HG02759 (cell line): ENCODE data around the gene MED25.

Experiments used
- ATAC-seq: cut with Tn5 transposase; IDR thresholded peaks from one replicate; pipeline ENCODE4 v1.9.1; 2021; ENCODE audit warnings: mild to moderate bottlenecking, moderate library complexity; ENCODE audit not compliant: unreplicated experiment

The MED25 gene

DNA sequence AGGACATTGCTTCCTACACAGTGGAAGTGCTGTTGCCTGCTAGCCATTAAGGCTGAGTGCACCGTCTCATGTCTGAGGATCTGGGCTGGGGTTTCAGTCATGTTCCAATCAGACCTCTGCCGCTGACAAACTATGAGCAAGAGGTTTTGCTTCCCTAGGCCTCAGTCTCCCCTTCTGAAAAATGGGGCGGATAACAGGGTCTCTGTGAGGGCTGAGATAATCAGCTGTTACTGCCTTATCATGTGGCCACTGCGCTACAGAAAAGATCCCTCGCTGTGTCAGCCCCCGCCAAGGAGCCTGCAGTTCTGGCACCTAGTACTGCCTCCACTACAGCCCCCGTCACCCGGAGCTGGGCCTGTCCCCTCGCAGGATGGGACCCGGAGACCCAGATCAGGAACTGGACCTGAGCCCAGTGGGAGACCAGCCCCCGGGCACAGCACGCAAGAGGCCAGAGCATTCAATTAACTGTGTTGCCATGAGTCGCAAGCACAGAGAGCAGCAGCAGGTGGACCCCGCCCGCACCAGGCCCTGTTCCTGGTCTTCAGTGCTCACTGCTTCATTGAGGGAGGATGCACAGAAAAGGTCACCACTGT is 52.3 kb downstream of the MED25 start:
- no peak for ATAC-seq

DNA sequence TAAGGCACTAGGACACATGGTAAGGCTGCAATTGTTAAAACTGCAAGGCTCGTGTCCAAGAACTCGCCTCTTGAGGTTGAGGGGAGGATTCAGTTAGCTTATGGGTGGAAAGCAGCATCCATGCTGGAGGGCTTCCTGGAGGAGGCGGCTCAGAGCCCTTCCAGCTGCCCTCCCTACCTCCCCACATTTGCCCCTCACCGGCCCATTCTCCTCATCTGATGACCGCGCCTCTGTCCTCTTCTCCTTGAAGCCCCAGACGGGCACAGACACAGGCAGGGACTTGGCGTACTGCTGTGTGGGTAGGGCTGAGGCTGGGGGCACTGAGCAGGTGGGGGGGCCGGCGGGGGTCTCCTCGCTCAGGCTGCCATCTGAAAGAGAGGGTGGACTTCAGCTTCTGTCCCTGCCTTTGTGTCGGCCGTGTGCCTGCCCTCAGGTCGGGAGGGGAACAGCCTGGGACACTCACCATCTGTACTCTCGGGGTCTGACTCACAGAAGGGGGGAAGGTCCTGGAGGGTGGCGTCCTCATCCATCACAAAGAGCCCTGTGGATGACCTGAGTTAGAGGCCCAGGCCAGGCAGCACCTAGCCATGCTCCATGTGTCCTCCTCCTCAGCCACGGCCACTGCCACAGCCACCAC is 53.4 kb downstream of the MED25 start:
- ATAC-seq, result no peak

DNA sequence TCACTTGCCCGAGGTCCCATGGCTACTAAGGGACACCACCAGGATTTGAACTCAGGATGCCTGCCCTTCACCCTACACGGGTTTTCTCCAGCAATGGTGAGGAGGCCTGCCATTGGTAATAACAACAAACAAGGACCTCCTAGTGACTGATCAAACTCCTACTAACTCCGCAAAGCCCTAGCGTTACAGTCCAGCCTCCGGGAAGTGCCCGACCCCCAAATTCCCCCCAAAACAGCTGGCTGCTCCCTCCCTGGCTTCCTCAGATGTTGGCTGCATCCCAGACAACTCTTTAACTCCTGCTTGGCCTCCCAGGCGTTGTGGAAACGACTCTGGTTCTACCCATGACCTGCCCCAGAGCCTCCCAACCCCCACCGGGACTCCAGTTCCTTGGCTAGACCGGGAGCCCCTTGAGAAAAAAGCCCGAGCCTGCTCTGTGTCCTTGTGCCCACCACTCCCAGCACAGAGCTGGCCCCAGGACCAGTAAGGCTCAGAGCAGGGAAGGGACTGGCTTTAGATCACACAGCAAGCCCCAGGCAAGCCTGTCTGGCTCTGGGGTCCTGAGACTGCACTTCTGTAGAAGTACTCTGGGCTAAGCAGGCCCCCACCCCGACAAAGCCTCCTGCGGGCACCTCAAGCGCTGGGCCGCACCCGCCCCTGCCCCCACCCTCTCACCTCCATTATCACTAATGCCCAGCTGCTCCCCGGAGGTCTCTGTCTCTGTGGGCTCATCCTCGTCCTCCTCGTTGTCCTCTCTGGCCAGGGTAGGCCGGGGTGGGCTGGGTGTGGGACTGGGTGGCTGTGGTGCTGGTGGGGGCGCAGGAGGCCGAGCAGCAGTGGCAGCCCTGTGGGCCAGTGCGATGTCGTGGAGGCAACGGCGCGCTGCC is 54.4 kb downstream of the MED25 start:
- ATAC-seq, result no peak

DNA sequence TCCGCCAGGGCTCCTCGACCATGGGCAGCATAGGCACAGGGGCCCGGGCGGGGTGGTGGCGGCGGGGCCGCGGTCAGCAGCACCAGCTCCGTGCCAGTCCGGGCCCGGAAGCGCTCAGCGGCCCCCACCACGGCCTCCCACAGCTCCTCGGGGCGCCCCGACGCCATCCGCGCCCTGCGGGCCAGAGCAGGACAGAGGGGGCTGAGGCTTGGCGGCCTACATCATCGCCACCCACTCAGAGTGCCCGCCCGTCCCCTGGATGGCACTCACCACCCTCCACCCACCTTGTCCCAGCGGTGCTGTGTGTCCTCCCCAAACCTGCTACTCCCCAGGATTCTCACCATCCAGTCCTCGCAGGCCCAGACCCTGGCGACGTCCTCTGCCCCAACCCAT is 55.0 kb downstream of the MED25 start:
- no peak for ATAC-seq

DNA sequence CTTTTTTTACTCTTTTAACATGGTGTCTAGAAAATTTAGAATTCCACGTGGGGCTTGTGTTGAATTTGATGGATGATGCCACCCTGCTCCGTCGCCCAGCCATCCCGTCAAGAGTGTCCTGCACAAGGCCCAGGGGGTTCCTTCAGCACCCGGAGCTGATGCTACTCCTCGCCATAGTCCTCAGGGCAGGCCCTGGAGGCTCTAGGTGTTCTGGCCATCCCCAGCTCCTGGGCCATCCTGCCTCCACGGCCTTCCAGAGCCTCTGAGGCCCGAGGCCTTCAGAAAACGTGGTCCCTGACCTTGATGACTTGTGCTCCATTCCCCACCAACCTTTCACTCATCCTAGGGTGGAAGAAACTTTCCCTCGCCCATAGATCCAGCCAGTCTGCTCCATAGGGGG is 55.7 kb downstream of the MED25 start:
- no peak for ATAC-seq

DNA sequence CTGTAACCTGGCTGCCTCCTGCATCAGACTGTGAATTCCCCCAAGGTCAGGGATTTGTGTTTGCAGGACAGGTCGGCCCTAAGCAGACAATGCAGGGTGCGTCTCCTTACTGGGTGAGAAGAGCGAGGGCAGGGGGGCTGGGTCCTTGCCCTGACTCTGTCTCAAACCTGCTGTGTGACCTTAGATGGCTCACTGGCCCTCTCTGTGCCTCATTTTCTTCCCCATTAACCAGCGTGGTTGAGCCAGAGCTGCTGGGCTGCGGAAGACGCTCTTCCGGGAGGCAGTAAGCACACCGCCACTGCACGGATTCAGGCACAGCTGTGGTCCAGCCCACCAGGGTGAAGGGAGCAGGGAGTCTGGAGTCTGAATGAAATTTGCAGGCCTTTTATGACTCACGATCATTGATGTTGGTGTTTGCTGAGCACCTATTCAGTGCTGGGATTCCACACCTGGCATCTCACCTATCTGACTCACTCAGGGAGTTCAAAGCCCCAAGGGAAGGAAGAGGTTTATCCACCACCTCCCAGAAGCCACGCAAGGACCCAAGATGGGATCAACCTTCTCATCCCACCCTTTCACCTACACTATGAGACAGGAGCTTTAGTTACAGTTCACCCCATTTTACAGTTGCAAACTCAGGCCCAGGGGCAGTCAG is 56.5 kb downstream of the MED25 start:
- no peak for ATAC-seq

DNA sequence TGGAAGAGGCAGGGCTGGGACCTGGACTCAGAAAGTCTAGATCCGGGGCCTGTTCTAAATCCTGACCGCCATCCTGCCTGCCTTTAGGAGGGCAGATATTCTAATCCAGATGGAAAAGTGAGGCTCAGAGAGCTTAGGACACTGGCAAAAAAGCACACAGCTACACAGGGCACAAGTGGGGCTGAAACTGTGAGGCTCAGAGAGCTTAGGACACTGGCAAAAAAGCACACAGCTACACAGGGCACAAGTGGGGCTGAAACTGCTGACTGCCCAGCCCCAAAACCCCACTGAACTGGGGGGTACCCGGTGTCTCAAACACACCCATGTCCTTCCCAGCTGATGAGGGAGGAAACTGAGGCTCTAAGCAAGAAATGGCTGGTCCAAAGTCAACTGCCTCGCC is 57.1 kb downstream of the MED25 start:
- ATAC-seq, result no peak

DNA sequence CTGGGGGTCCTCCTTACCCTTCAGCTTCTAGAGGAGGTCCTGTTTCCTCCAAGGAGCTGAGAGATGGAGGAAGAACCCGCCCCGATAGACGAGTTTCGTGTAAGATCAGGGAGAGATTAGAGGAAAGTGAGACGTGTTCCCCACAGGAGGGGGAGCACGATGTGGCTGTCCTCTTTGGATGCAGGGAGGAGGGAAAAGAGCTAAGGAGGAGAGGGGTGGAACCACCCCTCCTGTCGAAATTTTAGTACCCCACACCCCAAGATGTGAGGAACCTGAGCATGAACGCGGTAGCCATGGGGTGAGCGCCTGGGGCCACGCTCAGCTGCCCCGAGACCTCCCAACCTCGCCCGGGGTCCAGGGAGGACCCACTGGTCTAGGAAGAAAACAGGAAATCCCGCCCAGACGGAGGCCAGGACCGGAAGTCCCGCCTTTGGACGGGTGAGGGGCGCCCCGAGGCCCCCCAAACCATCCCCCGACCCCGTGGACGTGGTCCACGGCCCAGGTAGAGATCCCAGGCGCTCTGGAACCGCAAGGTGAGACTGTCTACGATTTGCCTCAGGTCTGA is 57.9 kb downstream of the MED25 start:
- no peak for ATAC-seq

DNA sequence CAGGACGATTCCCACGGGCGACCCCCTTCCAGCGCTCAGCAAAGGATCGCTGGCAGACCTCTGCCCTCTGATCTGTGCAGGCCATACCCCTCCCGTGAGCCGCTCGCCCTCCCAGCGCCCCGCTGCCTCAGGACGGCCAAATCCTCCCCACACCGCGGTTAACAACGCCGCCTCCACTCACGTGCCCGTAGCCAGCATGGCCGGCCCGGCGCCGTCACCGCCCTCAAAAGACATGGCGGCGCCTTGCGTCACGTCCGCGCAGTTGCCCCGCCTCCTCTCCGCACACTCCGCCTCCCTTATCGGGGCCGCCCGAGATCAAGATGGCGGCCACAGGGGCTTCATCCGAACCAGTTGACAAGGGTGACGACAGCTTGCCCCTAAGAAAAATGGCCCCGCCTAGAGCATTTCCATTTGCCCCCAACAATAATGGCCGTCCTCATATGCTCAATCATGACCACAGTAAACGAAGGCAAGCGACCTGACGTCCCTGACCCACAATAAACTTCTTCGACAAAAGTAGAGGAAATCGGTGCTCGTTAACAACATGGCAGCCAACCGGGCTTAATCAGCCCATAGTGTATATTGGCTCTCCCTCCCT is 58.4 kb downstream of the MED25 start:
- peak; percentile 48 for ATAC-seq

DNA sequence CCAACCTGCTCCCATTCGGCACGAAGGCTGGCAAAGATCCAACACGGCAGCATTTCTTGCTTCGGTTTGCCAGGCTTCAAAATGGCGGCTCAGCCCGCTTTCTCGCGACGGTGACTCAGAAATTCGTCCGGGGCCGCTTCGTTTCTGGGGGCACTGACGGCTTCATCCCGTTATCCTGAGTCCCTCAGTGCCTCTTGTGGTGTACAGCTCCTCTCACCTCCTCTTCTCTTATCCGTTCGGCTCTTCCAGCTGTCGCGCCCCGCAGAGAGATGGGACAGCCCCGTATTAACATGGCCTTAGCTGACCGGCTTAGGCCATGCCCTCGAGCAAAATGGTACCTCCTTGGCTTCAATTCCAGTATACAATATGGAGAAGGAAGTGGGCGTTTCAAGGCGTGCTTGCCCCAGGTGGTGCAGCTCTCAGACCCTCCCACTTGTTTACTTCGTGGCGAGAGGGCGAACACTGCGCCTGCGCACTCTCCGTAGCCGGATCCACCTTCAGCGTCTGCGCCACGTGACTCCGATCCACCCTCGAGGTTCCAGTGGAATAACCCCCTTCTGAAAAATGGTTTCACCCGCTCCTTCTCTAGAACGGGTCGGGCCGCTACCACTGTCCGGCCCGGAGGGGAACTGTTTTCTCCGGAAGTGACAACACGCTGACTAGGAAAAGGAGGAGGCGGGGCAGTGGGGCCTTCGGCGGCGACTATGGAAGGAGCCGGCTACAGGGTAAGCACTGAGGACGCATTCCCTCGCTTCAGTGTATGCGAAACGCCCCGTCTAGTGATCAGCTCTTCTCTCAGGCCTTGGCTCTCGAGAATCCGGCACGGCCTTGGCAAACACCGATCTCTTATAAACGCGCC is 59.2 kb downstream of the MED25 start, which contains the start of the genes AKT1S1 and TBC1D17:
AKT1S1 (minus strand) TSS at position 336 of the 859 bp plus-strand sequence. CDS start 4,060 bp downstream, outside the sequence.
TBC1D17 (plus strand) TSS at position 683 of the 859 bp plus-strand sequence; CDS start at position 705, 22 bp downstream.
- ATAC-seq, result peak; percentile 63

DNA sequence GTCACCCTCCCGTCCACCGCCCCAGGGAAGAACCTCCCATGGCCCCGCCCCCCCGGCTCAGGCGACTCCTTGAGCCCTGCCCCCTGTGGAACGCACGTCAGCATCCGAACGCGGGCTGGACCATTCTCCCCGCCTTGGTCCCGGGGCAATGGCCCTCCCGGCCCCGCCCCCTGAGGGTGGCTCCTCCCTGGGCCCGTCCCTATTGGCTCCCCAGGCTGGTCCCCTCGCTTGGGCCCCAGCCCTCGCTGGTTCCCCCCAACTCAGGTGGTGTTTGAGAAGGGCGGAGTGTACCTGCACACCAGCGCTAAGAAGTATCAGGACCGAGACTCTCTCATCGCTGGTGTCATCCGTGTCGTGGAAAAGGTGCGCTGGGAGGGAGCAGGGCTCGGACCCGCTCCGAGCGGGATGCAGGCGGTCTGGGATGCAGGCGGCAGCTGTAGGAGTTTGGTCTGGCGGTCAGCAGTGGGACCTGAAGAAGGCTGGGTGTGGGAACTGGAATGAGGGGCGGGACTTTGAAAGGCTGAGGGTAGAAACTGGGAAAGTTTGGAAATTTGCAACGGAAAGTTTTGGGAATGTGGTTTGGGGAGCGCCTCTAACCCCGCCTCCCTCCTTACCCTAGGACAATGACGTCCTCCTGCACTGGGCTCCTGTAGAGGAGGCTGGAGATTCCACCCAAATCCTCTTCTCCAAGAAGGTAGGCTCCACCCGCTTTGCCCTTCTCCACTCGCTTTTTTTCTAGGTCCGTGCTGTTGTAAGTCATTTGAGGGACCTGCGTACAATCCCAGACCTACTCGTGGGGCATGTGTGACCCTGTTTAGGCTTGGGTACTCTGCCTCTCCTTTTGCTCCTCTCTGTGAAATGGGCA is 60.0 kb downstream of the MED25 start:
- ATAC-seq, result peak; percentile 52

DNA sequence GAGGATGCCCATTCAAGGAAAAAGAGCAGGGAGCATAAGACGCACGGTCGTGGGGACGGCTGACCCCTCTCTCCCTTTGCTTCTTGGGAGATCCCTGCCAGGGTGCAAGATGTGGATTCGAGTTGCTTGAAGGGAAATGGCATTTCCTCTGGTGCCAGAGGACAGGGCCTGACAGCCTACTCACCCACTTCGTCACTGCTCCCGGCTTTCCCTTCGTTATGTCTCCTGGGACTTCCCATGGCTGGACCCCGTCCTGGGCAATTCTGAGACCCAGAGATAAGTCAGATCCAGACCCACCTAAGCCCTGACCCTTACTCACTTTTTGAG is 60.6 kb downstream of the MED25 start:
- ATAC-seq, result no peak

DNA sequence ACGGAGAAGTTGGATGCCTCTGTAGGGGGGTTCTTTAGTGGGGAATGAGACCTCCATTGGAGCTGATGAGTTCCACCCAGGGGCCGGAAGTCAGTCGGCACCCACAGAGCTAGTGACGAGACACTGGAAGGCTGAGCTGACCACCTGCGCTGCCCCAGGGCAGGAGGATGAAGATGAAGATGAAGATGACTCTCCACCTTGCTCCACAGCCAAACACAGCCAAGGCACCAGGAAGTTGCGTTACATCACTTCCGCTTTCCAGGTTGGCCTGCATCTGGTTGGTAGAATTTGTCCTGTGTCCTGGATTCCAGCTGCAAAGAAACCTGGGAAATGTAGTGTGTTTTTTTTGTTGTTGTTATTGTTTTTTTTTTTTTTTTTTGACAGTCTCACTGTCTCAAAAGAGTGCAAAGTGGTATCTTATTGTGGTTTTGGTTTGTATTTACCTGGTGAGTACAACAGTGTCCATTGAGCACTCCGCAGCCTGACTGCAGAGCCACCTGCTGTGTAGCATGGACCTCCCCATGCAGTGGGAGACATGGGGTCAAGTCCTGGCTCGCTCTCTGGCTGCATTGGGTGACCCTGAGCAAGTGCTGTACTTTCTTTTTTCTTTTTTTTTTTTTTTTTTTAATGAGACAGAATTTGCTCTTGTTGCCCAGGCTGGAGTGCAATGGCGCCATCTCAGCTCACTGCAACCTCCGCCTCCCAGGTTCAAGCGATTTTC is 61.3 kb downstream of the MED25 start:
- no peak for ATAC-seq

DNA sequence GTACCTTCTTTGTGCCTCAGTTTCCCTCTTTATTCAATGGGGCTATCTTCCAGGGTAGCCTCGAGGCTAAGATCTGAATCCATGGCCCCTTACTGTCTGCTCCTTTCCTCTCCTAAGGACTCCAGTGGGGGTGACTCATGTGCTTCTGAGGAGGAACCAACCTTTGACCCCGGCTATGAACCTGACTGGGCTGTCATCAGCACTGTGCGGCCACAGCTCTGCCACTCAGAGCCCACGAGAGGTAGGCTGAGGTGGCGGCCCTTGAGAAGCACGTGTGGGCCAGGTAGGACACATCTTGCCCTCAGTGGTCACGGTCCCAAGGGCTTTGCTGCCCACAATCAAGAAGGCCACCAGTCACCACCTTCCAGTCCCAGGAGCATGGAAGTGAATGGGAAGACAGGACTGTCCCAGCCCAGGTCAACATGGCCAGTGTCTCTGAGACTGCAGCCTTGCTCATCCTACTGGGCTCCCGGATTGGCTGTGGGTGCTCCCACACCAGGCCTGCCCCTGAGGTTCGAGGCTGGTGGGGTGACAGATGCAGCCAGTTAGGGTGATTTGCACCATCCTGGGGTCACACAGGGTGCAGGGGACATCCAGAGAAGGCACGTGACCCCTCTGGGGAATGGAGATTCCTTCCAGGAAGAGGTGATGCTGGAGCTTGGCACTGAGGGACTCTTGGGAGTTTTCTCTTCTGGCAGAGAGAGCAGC is 62.2 kb downstream of the MED25 start:
- ATAC-seq, result no peak

DNA sequence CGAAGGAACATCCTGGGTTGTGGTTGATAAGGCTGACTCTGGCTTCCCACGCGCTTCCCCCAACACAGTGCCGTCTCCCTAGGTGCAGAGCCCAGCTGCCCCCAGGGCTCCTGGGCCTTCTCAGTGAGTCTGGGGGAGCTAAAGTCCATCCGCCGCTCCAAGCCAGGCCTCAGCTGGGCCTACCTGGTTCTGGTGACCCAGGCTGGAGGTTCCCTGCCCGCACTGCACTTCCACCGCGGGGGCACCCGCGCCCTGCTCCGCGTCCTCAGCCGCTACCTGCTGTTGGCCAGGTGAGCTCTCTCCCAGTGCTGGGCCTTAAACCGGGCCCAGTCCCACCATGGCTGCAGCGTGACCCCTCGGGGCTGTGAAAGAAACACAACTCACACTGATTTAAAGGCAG is 63.1 kb downstream of the MED25 start:
- no peak for ATAC-seq

DNA sequence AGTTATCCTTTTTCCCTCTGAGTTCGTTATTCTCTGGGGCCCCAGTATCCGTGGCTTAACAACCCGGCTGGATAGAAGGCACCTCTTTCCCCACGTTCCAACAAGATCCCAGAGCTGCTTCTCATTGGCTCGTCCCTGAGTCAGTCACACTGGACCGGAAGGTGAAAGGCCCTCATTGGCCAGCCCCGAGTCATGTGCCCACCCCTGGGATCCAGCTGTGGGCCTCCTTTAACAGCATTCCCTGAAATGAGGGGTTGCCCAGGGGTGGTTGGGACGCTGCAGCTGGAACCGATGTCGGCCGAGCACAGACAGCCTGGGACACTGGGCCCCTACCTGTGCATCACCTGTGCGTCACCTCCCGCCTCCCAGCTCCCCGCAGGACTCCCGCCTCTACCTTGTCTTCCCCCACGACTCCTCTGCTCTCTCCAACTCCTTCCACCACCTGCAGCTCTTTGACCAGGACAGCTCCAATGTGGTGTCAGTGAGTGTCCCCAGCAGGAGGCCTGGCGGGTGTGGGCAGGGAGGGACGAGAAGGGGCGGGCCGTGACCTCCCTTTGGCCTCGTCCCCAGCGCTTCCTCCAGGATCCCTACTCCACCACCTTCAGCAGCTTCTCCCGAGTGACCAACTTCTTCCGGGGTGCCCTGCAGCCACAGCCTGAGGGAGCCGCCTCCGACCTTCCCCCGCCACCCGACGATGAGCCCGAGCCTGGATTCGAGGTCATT is 63.7 kb downstream of the MED25 start:
- no peak for ATAC-seq

DNA sequence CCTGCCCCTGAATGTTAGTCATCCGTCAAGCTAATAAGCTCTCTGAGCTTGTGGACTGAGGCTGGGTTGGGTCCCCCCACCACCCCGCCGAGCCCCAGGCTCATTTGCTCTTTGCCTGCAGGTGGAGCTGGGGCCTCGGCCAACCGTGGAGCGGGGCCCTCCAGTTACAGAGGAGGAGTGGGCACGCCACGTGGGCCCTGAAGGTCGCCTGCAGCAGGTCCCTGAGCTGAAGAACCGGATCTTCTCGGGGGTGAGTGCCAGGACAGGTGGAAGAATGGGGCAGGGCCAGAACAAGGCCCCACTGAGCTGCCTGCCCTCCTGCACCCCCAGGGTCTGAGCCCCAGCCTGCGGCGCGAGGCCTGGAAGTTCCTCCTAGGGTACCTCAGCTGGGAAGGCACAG is 64.6 kb downstream of the MED25 start:
- no peak for ATAC-seq
